Effector CD8-positive, alpha-beta T cell (primary cell): Measurements from ENCODE around the gene MAP2K2.

Experiments
- DNase-seq: peaks from one replicate; lab custom pipeline; 2025; lab: John Stamatoyannopoulos, UW

MAP2K2 gene

GRCh38 chr19:4043966-4044715 lies 79.8 kb downstream of the MAP2K2 start:
- DNase-seq: no peak

- no peak for DNase-seq
These were observed 80.5 kb downstream of the MAP2K2 start for GRCh38 chr19:4043401-4043800.

- DNase-seq: no peak
These were observed 81.2 kb downstream of the MAP2K2 start for GRCh38 chr19:4042731-4043082.

DNA sequence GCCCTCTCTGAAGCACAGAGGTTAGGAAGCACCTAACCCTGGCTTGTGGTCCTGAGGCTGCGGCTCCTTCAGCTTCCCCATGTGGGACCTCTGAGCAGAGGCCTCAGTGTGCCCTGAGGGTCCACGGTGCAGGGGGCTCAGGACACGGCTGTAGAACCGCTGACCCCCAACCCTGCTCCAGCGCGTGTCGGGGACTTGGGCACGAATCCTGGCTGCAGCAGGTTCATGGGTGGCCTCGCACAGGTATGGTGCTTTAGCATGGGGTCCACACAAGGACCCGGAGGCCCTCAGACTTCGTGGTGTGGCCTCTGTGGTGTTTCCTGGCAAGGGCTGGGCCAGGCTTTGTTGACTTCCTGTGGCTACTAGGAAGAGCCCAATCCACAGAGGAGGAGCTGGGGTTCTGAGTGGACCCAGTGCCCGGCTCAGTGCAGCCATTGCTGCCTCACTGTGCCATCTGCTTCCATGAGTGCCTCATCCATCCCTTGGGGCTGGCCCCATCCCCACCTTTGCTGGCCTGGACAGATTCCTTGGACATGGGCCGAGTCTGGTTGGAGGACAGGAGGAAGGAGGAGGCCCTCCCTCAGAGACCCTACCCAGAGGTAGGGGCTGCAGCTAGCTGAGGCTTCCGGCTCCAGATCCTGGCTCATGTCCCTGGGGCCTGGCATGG lies 81.7 kb downstream of the MAP2K2 start:
- DNase-seq: no peak
